Neutrophil (primary cell): Measurements from ENCODE around the gene TOP3B.
"Not testable (repeated sequence)": the region's sequence is repeated elsewhere in the genome, so short reads cannot be mapped to it uniquely, and the experiment has no call there.

Experiments
- H3K27ac ChIP-seq: fragments of 200-600 bp; sonication (generic); 2 replicates; pipeline ENCODE4 v1.5.1; 2016; ENCODE audit warnings: mild to moderate bottlenecking, moderate library complexity
- H3K27me3 ChIP-seq: fragments of 200-600 bp; sonication (generic); 2 replicates; pipeline ENCODE4 v1.6.0; 2016; ENCODE audit warnings: mild to moderate bottlenecking
- H3K36me3 ChIP-seq: fragments of 200-600 bp; sonication (generic); 2 replicates; pipeline ENCODE4 v1.5.1; 2017
- H3K4me1 ChIP-seq, 2 experiments: fragments of 200-600 bp in 1 of 2; sonication (generic) in 1 of 2; 1 replicate in 1 of 2; 2 replicates in 1 of 2; pipeline versions ENCODE4 v1.5.1 to v1.6.1; 2013 to 2016; ENCODE audit warnings: low read depth in 1 of 2, low read length in 1 of 2, mild to moderate bottlenecking in 1 of 2, moderate library complexity in 1 of 2; ENCODE audit not compliant: control insufficient read depth in 1 of 2, insufficient read depth in 1 of 2
- H3K4me3 ChIP-seq, 2 experiments: fragments of 200-600 bp in 1 of 2; sonication (generic) in 1 of 2; 1 replicate in 1 of 2; 2 replicates in 1 of 2; pipeline ENCODE4 v1.5.1; 2013 to 2016; ENCODE audit warnings: low read depth in 1 of 2, low read length in 1 of 2, mild to moderate bottlenecking in 1 of 2, moderate library complexity in 1 of 2
- H3K9me3 ChIP-seq: fragments of 200-600 bp; sonication (generic); 2 replicates; pipeline ENCODE4 v1.5.1; 2016
- TF ChIP-seq, protein P1 (sequence below): fragments of 200-600 bp; sonication (generic); IDR thresholded peaks from 2 replicates; pipeline ENCODE4 v1.5.1; 2016; ENCODE audit warnings: antibody characterized with exemption

Gene TOP3B

DNA sequence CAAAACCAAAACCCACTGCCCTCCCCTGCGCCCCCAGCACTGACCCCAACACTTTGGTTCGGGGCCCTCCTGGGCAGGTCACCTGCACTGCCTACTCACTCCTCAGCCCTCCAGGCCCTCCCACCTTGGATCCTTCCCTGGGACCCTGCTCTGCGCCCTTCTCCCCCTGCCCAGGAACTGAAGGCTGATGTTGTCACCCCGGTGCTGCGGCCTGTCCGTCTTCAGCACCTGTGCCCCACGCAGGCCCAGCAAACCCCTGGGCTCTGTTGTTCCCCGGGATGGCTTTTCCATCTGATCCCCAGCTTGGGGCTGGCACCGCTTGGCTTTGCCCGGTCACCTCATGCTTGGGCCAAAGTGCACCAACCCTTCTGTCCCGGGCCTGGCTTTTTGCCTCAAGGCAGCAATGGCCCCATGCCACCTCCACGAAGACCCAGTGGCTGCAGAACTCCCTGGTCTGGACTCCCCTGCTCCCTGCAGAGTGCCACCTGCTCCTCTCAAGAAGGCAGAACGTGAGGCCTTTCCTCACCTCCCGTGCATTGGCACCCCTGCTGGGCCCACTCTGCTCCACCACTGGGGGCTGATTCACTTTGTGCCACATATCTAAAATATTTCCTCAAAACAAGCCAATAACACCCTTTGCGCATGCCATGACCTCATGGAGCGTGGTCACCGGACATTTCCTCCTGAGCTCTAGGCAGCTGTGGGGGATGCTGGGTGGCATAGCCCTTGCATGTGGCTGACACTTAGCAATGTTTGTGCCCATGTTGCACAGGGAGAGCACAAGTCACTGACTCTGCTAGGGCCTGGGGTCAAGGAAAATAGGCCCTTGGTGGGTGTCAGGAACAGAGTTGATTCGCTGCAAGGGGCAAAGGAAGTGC, 38.8 kb downstream of the TOP3B start:
- H3K4me3 ChIP-seq, result no peak overlapping the region
- H3K36me3 ChIP-seq, result peaks cover 63% of the 10 kb centered on the region
- TF ChIP-seq, protein P1, sequence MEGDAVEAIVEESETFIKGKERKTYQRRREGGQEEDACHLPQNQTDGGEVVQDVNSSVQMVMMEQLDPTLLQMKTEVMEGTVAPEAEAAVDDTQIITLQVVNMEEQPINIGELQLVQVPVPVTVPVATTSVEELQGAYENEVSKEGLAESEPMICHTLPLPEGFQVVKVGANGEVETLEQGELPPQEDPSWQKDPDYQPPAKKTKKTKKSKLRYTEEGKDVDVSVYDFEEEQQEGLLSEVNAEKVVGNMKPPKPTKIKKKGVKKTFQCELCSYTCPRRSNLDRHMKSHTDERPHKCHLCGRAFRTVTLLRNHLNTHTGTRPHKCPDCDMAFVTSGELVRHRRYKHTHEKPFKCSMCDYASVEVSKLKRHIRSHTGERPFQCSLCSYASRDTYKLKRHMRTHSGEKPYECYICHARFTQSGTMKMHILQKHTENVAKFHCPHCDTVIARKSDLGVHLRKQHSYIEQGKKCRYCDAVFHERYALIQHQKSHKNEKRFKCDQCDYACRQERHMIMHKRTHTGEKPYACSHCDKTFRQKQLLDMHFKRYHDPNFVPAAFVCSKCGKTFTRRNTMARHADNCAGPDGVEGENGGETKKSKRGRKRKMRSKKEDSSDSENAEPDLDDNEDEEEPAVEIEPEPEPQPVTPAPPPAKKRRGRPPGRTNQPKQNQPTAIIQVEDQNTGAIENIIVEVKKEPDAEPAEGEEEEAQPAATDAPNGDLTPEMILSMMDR, result no peak
- H3K4me1 ChIP-seq, result peaks cover 62 to 81% of the 10 kb centered on the region in 2 experiments
- H3K27ac ChIP-seq, result peak overlapping the region; percentile 98
- no peaks in the 10 kb centered on the region for H3K9me3 ChIP-seq
- H3K27me3 ChIP-seq, result no peaks in the 10 kb centered on the region

DNA sequence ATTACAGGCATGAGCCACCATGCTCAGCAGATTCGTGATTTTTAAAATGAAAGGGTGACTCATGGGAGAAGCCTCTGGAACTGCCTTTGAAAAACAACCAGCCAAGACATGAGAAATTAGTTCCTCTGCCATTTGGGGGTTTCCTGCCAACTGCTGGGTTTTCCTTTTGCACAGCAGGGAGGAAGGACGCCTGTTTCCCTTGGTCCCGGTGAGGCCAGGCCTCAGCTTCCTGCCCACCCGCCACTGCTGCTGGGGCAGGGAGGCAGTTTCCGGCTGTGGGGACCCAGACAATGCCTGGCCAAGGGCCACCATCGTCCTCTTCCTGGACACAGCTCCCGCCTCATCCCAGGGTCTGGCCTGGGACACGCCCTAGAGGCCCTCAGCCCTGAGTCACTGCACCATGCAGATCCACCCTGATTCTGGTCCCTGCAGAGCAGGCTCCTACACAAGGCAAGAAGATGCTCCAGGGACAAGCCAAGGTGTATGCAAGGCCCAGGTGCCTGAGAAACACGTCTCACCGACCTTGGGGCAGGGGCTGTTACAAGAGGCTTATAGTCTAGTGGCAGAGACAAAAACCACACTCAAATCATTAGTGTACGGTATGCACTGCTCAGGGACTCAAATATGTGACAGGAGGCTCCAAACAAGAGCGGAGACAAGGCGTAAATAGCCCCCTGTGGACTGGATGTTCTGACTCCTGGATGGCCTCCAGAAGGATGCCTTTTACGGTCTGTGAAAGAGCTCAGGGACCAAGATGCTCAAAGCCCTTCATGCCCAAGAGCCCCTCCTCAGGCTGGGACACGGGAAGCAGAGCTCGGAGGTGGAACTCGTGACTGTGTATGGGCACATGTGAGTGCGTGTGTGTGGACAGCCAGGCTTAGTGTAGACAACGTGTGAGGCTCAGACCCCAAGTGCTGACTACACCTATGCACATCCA, 39.9 kb downstream of the TOP3B start:
- H3K4me1 ChIP-seq, result peaks cover 66 to 82% of the 10 kb centered on the region in 2 experiments
- H3K9me3 ChIP-seq, result no peaks in the 10 kb centered on the region
- TF ChIP-seq, protein P1, result no peak
- H3K4me3 ChIP-seq, result peak overlapping the region; percentile 30
- peak overlapping the region; percentile 98 for H3K27ac ChIP-seq
- no peaks in the 10 kb centered on the region for H3K27me3 ChIP-seq
- peaks cover 75% of the 10 kb centered on the region for H3K36me3 ChIP-seq

DNA sequence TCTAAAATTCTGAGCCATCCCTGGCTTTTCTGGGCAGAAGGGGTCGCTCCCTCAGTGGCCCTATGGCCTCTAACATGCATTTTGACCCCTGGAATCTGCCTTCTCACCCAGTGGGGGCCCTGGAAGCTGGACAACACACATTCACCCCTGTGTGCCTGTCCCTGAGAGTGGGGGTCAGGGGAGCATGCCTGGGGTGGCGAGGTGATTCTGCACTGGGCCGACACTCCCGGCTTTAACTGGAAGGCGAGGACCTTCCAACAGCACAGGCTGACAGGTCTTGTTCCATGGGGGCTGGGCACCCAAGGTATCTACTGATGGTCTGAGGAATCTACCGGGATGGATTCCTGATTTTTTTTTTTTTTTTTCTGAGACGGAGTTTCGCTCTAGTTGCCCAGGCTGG, 40.7 kb downstream of the TOP3B start:
- no peak overlapping the region for H3K4me3 ChIP-seq
- no peaks in the 10 kb centered on the region for H3K9me3 ChIP-seq
- H3K27ac ChIP-seq, result peak overlapping the region; percentile 98
- H3K36me3 ChIP-seq, result peaks cover 81% of the 10 kb centered on the region
- TF ChIP-seq, protein P1, result no peak
- H3K27me3 ChIP-seq, result no peaks in the 10 kb centered on the region
- H3K4me1 ChIP-seq, result peaks cover 73 to 82% of the 10 kb centered on the region in 2 experiments

DNA sequence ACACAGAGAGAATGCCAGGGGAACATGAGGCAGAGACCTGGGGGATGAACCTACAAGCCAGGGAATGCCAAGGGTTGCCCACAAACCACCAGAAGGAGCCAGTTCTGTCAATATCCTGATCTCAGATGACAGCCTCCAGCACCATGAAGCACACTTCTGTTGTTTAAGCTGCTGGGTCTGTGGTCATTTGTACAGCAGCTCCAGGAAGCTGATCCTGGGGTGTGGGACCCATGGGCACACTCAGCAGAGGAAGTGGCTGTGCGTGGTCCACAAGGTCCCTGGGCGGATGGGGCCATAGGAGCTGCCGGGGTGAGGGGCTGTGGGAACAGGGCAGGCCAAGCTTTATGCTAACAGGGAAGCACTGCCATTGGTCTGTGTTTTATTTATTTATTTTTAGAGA, 42.1 kb downstream of the TOP3B start:
- Histone ChIP-seq H3K4me3 (peak overlapping the region; percentile 61 to 72), H3K36me3 (peaks cover 76% of the 10 kb centered on the region), H3K27me3 (no peaks in the 10 kb centered on the region), H3K27ac (peak overlapping the region; percentile 98), H3K4me1 (peaks cover 87 to 92% of the 10 kb centered on the region in 2 experiments), H3K9me3 (no peaks in the 10 kb centered on the region)
- TF ChIP-seq, protein P1, result no peak

DNA sequence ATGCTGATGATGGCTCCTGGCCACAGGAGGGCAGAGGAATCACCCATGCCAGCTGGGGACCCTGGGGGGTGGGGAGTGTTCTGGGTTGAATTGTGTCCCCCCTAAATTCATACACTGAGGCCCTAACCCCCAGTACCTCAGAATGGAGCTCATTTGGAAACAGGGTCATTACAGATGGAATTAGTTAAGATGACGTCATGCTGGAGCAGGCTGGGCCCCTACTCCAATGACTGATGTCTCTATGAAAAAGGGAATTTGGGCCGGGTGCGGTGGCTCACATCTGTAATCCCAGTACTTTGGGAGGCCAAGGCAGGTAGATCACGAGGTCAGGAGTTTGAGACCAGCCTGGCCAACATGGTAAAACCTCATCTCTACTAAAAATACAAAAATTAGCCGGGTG, 42.7 kb downstream of the TOP3B start:
- Histone ChIP-seq H3K27ac (peak overlapping the region; percentile 98), H3K4me1 (peaks cover 93 to 98% of the 10 kb centered on the region in 2 experiments), H3K36me3 (peaks cover 76% of the 10 kb centered on the region), H3K4me3 (peak overlapping the region; percentile 61 to 72)
- TF ChIP-seq, protein P1, result peak; percentile 14
- H3K9me3 ChIP-seq, H3K27me3 ChIP-seq: not testable (repeated sequence)
